NCI-H446 treated with DMSO at 0.1 percent for 48 hours (cell line): ENCODE data around the gene MS4A18.
"Not testable (repeated sequence)": the region's sequence is repeated elsewhere in the genome, so short reads cannot be mapped to it uniquely, and the experiment has no call there.

Source experiments
- DNase-seq: peaks from one replicate; lab custom pipeline; 2025; lab: John Stamatoyannopoulos, UW

The MS4A18 gene

DNA sequence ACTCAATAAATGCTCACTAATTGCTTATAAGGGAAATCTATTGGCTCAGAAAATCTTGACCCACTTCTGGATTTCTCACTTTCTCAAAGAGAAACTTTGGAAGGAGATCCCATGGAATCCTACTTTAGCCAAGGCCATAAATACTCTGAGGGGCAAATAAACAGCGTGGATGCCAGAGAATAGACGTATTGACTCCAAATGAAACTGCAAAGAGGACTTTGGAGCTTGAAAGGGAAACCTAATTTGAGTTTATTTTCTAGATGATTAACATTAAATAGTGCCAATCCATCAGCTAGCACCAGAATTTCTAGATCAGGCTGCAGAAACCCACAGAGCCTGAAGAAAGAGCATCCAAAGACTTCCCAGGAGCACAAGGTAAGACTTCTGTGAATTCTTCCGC, at the start of gene MS4A18:
Gene MS4A18 (plus strand): TSS at position 301 of the 400 bp plus-strand sequence.
- DNase-seq: no peak

DNA sequence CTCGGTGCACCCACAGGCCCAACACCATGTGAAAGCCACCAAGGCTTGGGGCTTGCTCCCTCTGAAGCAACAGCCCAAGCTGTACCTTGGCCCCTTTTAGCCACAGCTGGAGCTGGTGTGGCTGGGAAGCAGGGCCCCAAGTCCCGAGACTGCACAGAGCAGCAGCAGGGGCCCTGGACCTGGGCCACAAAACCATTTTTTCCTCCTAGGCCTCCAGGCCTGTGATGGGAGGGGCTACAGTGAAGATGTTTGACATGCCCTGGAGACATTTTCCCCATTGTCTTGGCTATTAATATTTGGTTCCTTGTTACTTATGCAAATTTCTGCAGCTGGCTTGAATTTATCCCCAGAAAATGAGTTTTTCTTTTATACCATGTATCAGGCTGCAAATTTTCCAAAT, 46.3 kb upstream of the MS4A18 start:
- DNase-seq: not testable (repeated sequence)

DNA sequence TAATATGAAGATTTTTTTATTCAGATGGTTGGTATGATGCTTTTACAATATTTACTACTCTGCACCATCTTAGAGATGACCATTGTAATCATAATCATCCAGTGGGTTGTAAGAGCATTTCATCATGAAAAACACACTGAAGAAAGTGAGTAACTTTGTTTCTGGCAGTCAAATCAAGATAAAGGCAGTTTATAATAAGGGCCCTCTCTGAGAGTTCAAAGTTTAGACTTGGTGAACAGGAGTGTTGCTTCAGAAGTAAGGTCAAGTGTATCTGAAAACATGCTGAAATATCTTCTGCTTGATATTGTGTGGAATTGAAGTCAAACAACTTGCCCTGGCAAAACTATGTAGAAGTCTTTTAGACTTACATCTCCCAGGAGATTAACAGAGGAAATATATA, 44.6 kb upstream of the MS4A18 start:
- no peak for DNase-seq

GRCh38 chr11:60680455-60681119, 43.9 kb upstream of the MS4A18 start:
- DNase-seq: no peak

- DNase-seq: not testable (repeated sequence)
These were observed 40.0 kb upstream of the MS4A18 start for GRCh38 chr11:60684541-60684848.

GRCh38 chr11:60691661-60692060, 32.9 kb upstream of the MS4A18 start:
- no peak for DNase-seq

GRCh38 chr11:60699284-60699691, 25.2 kb upstream of the MS4A18 start, which contains the start of gene MS4A8:
MS4A8 (plus strand) TSS chr11:60699612; CDS start chr11:60700861, 1,249 bp downstream.
- no peak for DNase-seq

DNA sequence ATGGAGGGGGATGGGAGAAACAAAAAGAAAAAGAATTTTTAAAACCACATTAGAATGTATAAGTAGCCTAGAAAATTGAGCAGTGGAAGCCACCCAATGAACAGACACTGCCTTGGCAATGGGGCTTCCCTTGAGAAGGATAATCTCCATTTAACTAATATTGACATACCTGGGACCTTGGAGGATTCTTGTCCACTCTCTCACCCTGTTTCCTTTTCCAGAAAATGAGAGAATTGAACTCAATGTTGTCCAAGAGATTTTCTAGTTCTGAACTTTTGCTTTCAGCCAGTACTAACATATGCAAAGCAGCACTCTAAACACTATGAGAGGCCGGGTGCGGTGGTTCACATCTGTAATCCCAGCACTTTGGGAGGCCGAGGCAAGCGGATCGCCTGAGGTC, 24.6 kb upstream of the MS4A18 start:
- no peak for DNase-seq

GRCh38 chr11:60700689-60701468, 23.6 kb upstream of the MS4A18 start:
- DNase-seq: peak; percentile 5

GRCh38 chr11:60701469-60701818, 23.1 kb upstream of the MS4A18 start:
- no peak for DNase-seq

GRCh38 chr11:60703374-60703773, 21.1 kb upstream of the MS4A18 start:
- no peak for DNase-seq

DNA sequence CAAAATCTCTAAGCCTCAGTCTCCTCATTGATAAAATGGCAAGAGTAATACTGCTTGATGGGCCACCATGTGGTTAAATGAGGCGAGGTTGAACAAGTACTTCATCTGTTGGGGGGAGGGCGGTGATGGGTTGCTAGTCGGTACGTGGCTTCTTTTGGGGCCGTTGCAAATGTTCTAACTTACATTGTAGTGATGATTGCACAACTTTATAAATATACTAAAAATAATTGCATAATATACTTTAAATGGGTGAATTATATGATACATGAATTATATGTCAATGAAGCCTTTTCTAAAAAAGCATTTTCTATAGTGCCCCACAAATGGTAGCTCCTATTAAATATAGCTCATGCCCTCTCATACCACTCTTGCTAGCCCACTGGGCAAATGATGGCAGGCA, 18.6 kb upstream of the MS4A18 start:
- DNase-seq: no peak

GRCh38 chr11:60706931-60707330, 17.6 kb upstream of the MS4A18 start:
- DNase-seq: no peak

DNA sequence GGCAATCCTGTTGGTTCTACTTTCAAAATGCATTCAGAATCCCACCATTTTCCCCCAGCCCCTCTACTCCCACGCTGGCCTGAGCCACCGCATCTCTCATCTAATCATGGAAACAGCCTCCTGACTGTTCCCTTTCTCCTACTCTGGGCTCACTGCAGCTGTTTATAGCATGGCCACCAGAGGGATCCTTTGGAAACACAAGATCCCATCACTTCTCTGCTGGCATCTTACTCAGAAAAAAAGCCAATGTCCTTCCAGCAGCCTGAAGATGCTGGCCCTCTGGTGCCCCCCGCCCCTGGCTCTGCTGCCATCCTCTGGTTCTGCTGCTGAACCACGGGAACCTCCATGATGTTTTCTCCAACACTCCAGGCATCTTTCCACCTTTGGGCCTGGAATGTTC, 14.0 kb upstream of the MS4A18 start:
- DNase-seq: no peak

GRCh38 chr11:60711276-60711675, 13.2 kb upstream of the MS4A18 start:
- no peak for DNase-seq

DNA sequence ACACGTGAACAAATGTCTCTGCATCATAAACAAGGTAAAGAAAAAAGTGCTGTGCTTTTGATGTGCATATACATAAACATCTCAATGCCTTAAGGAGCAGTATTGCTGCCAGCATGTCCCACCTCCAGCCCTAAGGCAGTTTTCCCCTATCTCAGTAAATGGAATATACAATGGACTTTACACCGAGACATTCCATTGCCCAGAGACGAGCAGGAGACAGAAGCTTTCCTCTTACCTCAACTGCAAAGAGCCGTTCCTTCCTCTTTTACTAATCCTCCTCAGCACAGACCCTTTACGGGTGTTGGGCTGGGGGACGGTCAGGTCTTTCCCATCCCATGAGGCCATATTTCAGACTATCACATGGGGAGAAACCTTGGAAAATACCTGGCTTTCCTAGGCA, 11.1 kb upstream of the MS4A18 start:
- DNase-seq: not testable (repeated sequence)

DNA sequence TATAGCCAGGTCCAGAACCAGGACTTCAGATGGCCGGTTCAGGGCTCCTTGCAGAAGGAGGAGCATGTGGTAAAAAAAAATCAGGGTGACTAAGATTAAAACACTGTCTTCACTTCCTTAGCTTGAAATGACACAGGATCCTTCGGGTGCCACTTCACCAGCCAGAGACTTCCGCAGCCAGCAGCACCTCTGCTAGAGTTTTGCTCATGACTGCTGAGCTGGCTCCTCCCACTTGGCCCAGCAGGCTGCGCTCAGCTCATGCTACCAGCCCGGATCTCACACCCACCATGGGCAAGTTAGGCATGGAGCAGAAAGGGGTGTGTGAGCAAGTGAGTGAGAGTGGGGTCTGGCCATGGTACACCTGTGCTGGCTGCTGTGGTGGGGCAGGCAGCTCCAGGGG, 6.6 kb upstream of the MS4A18 start:
- no peak for DNase-seq

DNA sequence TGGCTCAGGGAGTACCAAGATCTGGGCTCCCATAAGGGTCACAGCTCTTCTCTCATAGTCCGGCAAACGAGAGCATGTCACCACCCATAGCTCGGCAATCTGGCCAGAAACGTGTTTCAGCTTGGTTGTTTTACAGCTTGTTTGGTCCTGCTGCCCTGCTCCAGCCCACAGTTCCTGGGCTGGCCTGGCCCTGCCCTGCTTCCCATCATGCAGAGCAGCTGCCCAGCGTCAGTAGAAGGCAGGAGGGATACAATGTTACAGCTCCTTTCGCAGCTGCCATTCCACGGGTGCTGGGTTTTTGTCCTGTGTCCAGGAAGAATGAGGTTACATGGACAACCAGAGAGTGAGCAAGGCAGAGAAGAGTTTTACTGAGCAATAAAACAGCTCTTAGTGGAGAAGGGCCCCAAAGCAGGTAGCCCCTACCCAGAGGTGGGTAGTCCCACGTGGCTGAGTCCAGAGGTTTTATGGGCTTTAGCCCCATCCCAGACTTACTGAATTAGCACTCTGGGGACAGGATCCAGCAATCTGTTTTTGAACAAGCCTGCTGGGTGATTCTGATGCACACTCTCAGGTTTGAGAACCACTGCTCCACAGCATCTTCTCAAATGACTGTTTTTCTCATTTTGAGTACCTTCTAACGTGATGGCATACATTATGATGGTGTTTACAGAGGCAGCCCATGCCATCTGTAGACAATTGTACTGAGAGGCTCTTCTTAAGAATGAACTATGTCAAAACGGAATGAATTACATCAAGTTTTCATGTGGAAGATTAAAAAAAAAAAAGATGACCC, 5.8 kb upstream of the MS4A18 start:
- DNase-seq: no peak

GRCh38 chr11:60719391-60719790, 5.1 kb upstream of the MS4A18 start:
- DNase-seq: no peak

- no peak for DNase-seq
These were observed 4.1 kb upstream of the MS4A18 start for GRCh38 chr11:60720460-60720859.

DNA sequence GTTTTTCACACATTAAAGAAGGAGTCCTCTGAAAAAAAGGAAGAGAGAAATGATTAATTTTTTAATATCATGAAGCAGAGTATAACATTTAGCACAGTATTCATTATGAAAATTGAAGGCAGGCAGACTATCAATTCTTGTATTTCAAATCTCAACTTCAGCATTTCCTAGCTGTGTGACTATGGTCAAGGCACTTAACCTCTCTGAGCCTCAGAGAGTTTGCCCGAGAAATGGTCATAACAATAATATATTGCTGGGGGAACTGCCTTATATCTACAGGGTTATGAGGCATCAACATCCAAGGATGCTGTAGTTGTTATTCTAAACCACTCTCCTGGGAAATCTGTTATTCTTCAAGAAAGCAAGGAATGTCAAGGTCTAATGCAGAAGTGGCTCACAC, 1.1 kb downstream of the MS4A18 start:
- DNase-seq: no peak

- no peak for DNase-seq
These were observed 7.1 kb downstream of the MS4A18 start for GRCh38 chr11:60731586-60731985.

DNA sequence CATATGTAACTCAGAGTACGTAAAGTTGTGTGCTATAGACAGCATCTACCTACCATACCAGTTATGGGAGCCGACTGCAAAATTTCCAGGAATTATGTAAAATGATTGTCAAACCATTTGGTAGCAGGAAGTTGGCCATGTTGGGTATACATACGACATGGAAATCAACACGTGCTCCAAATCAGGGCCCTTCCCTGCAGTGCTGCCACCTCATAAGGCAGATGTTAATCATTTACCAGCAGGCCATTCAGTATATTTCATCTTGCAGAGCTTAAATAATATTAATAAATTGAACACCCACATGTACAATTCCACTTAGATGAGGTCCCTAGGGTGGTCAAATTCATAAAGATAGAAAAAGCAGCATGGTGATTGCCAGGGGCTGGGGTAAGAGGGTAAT, 9.8 kb downstream of the MS4A18 start:
- no peak for DNase-seq
